GM18511 (cell line): ENCODE results near the gene CXorf49.
"Not testable (repeated sequence)": the region's sequence is repeated elsewhere in the genome, so short reads cannot be mapped to it uniquely, and the experiment has no call there.

Source experiments
- ATAC-seq: cut with Tn5 transposase; IDR thresholded peaks from one replicate; pipeline ENCODE4 v1.9.1; 2021; ENCODE audit warnings: mild to moderate bottlenecking, moderate library complexity; ENCODE audit not compliant: unreplicated experiment

The CXorf49 gene

GRCh38 chrX:71718185-71718584 is at the start of gene CXorf49:
Gene CXorf49 (minus strand): TSS chrX:71718285. CDS start chrX:71718151, 134 bp downstream.
- ATAC-seq, result not testable (repeated sequence)

- not testable (repeated sequence) for ATAC-seq
Measured at GRCh38 chrX:71767134-71767533, 49.0 kb upstream of the CXorf49 start.

GRCh38 chrX:71765613-71766012 is 47.5 kb upstream of the CXorf49 start:
- not testable (repeated sequence) for ATAC-seq

- not testable (repeated sequence) for ATAC-seq
Measured at GRCh38 chrX:71764832-71765231, 46.7 kb upstream of the CXorf49 start.

- ATAC-seq, result not testable (repeated sequence)
Measured at GRCh38 chrX:71763049-71763448, 45.0 kb upstream of the CXorf49 start, which contains the start of gene CXorf49B. Gene CXorf49B (plus strand): TSS chrX:71763349. CDS start chrX:71763424, 75 bp downstream.

- ATAC-seq, result not testable (repeated sequence)
Measured at GRCh38 chrX:71760688-71761281, 42.7 kb upstream of the CXorf49 start.

- not testable (repeated sequence) for ATAC-seq
Measured at GRCh38 chrX:71720289-71720886, 2.3 kb upstream of the CXorf49 start.

GRCh38 chrX:71719195-71719594 is 1.1 kb upstream of the CXorf49 start:
- not testable (repeated sequence) for ATAC-seq

GRCh38 chrX:71716323-71716722 is 1.8 kb downstream of the CXorf49 start:
- not testable (repeated sequence) for ATAC-seq

- ATAC-seq, result not testable (repeated sequence)
Measured at GRCh38 chrX:71715551-71715950, 2.5 kb downstream of the CXorf49 start.

- ATAC-seq, result not testable (repeated sequence)
Measured at GRCh38 chrX:71714064-71714463, 4.0 kb downstream of the CXorf49 start.

GRCh38 chrX:71702853-71703252 is 15.2 kb downstream of the CXorf49 start:
- peak; percentile 58 for ATAC-seq

- not testable (repeated sequence) for ATAC-seq
Measured at GRCh38 chrX:71699023-71699344, 19.1 kb downstream of the CXorf49 start.

GRCh38 chrX:71698299-71699022 is 19.6 kb downstream of the CXorf49 start:
- ATAC-seq, result not testable (repeated sequence)

- peak; percentile 59 for ATAC-seq
Measured at GRCh38 chrX:71697466-71698298, 20.4 kb downstream of the CXorf49 start.

GRCh38 chrX:71696641-71697465 is 21.2 kb downstream of the CXorf49 start:
- ATAC-seq, result peak; percentile 80

- ATAC-seq, result no peak
Measured at GRCh38 chrX:71679575-71680207, 38.4 kb downstream of the CXorf49 start.

GRCh38 chrX:71677195-71677594 is 40.9 kb downstream of the CXorf49 start:
- ATAC-seq, result not testable (repeated sequence)

GRCh38 chrX:71676068-71676795 is 41.9 kb downstream of the CXorf49 start:
- not testable (repeated sequence) for ATAC-seq
